GM21825 (cell line): ENCODE results near the gene KLRC2.
"Not testable (repeated sequence)": the region's sequence is repeated elsewhere in the genome, so short reads cannot be mapped to it uniquely, and the experiment has no call there.

Experiments used
- ATAC-seq: cut with Tn5 transposase; IDR thresholded peaks from one replicate; pipeline ENCODE4 v1.9.1; 2021; ENCODE audit warnings: mild to moderate bottlenecking, moderate library complexity; ENCODE audit not compliant: unreplicated experiment

The KLRC2 gene

DNA sequence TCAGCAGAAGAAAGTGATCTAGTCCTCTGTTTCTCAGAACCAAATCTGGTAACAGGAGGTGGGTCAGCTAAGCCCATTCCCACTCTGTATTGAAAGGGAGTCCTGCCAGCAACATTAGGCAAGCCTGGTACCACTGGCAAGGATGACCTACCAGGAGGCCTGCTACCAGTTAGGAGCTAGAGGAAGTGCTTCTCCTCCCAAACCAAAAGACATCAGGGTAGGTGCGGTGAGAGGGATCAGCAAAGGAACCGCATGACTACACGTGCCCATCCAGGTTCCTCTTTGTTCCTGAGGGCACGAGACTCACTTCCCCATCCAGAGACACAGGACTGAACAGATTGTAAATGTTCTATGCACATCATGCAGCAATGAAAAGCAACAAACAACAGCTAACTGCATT lies 29.1 kb downstream of the KLRC2 start:
- ATAC-seq = no peak

DNA sequence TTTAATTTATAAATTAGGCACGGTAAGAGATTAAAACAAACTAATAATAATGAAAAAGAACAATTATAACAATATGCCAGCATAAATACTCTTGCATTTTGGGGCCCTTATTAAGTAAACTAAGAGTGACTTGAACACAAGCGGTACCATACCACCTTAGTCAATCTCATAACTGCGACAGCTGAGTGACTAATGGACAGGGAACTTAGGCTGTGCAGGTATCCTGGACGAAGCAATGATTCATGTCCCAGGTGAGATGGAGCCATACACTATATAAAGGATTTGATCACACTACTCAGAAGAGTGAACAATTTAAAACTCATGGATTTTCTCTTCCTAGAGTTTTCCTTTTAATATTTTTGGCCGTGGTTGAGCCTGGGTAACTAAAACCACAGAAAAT lies 30.5 kb downstream of the KLRC2 start:
- no peak for ATAC-seq

DNA sequence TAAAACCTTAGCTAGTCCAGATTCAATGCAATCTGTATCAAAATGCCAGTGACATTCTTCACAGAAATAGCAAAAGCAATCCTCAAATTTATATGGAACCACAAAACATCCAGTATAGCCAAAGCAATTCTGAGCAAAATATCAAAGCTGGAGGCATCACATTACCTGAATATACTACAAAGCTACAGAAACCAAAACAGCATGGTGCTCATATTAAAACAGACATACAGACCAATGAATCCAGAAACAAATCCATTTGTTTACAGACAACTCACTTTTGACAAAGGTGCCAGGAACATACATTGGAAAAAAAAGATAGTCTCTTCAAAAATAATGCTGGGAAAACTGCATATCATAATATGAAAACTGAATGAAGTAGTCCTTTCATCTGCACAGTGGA lies 31.0 kb downstream of the KLRC2 start:
- ATAC-seq = no peak

DNA sequence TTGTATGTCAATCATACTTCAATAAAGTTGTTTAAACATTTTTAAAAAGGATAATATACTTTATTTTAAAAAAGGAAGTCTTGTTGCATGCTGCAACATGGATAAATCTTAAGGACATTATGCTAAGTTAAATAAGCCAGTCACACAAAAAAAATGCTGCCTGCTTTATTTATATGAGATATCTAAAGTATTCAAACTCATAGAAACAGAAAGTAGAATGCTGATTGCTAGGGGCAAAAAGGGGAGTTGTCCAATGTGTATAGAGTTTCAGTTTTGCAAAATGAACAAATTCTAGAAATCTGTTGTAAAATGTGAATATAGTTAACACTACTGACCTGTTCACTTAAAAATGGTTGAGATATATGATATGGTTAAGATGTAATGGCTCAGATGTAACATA lies 35.0 kb downstream of the KLRC2 start:
- no peak for ATAC-seq

DNA sequence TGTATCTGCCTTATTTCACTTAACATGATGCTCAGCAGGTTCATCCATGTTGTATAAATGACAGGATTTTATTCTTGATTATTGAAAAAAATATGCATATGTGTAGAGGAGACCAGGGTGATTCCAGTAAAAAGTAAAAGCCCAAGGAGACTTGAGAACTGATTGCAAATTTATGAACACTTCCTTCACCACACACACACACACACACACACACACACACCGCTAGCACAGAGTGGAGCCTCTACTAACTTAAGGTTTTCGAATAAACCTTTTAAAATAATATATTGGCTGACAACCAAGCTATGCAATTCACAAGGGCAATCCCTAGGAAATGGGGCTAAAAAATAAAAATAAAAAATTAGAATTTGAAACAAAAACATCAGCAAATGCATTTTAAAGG lies 37.6 kb downstream of the KLRC2 start:
- ATAC-seq = no peak

DNA sequence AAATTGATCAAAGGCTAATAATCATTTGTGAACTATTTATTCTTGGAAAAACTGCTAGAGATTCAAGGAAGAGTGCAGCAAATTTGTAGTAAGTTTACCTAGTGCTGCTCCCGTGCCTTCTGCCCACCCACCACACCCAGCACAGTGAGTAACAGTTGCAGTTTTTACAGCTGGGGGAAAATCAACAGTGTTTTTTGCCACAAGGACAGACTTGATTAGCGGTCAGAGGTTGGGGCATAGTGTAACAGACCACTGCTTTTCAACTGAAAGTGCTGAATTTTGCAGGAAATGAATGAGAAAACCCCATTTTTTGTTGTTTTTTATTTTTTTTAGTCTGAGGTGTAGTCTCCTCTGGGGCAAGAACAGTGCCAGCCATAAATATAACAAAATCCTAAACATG lies 38.5 kb downstream of the KLRC2 start:
- no peak for ATAC-seq

DNA sequence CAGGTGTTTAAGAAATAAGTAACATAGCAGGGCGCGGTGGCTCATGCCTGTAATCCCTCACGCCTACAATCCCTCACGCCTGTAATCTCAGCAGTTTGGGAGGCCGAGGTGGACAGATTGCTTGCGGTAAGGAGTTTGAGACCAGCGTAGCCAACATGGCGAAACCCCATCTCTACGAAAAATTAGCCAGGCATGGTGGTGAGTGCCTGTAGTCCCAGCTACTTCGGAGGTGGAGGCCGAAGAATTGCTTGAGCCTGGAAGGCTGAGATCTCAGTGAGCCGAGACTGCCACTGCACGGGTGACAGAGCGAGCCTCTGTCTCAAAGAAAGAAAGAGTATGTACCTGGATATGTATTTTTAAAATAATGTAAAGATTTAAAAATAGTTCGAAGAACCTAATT lies 39.6 kb downstream of the KLRC2 start:
- ATAC-seq = not testable (repeated sequence)

DNA sequence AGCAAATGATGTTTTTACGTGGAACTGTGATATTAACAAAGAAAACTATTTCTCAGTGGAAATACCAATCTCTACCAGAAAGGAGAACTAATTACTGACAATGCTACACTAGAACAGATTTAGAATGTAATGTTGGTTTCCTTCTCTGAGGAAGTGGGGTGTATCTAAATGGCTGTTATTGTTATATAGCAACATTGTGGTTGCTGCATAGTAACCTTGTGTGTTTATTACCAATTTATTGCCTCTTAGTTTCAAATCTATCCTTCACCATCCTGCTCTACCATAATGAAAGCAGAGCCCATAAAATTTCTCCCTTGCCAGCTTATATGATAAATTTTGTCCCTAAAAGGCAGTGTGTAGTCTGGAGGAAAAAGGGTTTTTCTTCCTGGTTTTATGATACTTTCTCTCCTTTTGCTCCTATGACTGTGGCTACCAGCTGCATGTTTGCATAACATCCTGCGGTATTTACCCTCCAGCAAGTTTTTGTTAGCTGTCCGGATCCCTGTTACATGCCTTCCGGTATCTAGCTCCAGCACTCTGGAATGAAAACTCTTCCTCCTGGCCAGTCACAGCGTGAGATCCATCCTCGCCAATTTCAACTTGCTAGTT lies 40.3 kb downstream of the KLRC2 start:
- ATAC-seq = peak; percentile 83

DNA sequence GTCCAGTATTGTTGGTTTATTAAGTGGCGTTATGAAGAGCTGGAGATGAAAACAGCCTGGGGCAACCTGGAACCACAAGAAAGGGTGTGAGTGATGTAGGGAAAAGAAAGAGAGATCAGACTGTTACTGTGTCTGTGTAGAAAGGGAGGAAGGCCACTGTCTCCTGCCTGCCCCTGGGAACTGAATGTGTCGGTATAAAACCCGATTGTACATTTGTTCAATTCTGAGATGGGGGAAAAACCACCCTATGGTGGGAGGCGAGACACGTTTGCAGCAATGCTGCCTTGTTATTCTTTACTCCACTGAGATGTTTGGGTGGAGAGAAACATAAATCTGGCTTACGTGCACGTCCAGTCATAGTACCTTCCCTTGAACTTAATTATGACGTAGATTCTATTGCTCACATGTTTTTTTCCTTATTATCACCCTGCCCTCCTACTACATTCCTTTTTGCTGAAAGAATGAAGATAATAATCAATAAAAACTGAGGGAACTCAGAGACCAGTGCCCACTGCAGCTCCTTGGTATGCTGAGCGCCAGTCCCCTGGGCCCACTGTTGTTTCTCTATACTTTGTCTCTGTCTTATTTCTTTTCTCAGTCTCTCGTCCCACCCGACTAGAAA lies 41.2 kb downstream of the KLRC2 start:
- ATAC-seq = not testable (repeated sequence)

DNA sequence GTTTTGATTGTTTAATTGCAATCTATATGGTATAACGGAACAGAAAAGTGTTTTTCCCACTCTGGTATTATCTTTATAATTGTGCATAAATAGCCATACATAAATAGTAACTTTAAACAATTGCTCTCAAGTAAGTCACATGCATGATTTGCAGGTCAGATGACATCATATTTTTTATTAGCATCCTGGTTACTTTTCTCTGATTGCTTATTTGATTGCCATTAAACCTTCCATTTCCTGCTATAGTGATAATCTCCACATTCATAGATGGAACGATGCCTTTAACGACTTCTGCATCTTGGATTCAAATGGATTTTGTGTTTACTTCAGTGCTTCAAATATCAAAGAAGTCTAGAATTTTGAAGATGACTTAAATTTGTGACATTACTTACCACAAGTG lies 42.5 kb downstream of the KLRC2 start:
- no peak for ATAC-seq

DNA sequence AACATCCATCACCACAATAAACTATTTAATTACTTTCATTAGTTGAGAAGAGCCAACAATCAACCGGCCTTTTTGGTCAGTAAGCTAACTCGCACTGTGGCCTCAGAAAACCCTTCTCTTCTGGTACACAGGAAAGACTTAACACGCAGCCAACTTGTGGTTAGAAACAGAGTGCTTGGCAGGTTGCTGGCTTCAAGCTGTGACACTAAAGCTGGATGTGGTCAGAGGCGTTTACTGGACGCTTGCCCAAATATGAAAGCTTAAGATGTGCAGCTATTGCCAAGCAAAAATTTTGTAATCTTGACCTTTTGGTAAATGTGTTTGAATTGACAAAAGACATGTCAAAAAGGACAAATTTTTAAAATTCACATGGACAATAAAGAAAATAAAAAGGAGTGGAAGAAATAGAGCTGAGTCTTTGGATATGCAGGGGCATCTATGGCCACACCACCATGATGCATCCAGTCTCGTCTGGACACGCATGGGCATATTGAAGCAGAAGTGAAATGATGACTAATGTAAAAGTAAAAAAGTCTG lies 43.3 kb downstream of the KLRC2 start:
- ATAC-seq = peak; percentile 51

DNA sequence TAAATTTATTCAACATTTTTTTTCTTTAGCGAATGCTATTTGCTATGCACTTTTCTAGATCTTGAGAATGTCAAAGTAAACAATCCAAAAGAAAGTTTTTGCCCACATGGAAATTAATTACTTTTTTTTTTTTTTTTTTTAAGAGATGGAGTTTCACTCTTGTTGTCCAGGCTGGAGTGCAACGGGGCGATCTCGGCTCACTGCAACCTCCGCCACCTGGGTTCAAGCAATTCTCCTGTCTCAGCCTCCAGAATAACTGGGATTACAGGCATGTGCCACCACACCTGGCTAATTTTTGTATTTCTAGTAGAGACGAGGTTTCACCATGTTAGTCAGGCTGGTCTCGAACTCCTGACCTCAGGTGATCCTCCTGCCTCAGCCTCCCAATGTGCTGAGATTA lies 44.8 kb downstream of the KLRC2 start:
- not testable (repeated sequence) for ATAC-seq

DNA sequence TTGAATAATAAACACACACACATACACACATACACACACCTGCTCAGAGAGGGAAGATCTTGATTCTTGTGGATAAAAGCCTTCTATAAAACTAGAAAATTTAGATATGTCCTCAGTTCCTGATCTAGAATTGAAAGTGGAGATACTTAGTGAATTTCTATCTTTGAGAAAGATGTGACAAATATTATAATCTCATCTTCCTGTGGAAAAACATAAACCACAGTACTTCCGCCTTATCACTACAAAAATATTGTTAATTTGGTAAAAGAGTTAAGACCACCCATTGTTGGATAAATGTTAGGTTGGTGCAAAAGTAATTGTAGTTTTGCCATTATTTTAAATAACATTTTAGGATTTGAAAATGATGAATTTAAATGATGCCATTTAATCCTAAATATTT lies 45.9 kb downstream of the KLRC2 start, which contains the start of gene KLRK1:
TSS of gene KLRK1 (minus strand) at position 138 of the 400 bp plus-strand sequence. CDS start 1,231 bp downstream, outside the sequence.
- ATAC-seq = no peak

DNA sequence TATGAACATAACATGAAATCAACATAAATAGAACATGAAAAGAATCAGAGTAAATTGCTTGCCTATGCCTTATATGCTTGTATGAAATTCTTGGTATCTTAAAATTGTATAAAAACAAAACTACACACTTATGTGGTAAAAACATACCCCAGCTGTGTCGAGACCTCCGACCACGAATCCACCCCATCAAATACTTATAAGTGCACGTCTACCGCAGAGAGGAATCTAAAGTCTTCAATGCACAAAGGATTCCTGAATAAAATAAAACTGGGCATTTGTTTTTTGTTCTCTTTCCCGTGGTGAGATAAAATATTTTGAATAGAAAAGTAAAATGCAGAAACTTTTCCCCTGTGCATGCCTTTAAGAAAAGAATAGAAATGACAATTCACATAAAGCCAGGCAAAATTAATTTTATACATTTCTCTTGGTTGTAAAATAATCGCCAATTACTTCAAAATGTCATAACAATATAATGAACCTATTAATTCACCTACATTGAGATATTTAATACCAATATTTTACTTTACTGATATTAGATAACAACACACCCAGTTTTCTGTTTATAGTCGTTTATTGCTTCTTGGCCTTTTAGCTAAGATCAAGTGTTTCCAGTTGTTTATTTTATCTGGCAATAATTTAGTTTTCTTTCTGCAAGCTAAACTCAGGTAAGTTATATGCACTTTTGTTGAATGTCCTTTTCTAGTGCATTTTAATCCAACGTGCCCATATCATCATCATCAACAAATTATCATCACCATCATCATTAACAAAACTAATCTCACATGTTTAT lies 47.0 kb downstream of the KLRC2 start:
- ATAC-seq = no peak

DNA sequence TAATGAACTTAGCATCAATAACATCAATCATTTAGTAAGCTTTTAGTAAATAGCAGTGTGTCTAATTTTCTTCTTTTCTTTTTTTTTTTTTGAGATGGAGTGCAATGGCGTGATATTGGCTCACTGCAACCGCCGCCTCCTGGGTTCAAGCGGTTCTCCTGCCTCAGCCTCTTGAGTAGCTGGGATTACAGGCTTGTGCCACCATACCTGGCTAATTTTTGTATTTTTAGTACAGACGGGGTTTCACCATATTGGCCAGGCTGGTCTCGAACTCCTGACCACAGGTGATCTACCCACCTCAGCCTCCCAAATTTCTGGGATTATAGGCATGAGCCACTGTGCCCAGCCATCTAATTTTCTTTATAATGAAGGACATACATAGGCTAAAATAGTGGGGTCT lies 48.3 kb downstream of the KLRC2 start:
- not testable (repeated sequence) for ATAC-seq

DNA sequence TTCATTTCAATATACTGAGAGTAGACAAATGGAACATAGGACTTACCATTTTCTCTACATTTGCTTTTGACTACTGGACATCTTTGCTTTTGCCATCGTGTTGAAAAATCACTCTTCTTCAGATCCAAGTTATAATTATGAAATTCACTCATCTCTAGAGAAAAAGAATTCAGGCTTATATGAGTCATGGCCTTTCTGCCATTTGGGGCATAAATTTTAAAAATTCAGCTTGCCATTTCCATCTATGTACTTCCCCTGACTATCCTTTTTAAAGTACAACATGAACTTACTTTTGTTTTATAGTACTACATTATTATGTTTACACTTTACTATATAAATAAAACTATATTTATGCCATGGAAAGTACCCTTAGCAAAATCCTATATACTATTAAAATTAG lies 49.0 kb downstream of the KLRC2 start:
- no peak for ATAC-seq

DNA sequence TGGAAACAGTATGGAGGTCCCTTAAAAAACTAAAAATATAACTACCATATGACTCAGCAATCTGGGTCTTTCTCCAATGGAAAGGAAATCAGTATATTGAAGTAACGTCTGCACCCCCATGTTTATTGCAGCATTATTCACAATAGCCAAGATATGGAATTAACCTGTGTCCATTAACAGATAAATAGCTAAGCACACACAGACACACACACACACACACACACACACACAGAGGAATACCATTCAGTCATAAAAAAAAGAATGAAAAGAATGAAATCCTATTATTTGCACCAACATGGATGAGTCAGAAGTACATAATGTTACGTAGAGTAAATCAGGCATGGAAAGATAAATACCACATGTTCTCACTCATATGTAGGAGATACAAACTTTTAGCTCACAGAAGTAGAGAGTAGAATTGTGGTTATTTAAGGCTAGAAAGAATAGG lies 50.6 kb downstream of the KLRC2 start:
- ATAC-seq = no peak

DNA sequence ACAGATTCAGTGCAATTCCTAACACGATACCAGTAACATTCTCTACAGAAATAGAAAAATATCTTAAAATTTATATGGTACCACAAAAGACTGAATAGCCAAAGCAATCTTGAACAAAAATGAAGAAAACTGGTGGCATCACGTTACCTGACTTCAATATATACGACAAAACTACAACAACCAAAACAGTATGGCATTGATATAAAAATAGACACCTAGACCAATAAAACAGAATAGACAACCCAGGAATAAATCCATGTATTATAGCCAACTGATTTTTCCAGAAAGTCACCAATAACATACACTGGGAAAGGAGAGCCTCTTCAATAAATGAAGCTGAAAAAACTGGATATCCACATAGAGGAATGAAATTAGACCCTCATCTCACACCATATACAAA lies 51.6 kb downstream of the KLRC2 start:
- ATAC-seq = no peak

DNA sequence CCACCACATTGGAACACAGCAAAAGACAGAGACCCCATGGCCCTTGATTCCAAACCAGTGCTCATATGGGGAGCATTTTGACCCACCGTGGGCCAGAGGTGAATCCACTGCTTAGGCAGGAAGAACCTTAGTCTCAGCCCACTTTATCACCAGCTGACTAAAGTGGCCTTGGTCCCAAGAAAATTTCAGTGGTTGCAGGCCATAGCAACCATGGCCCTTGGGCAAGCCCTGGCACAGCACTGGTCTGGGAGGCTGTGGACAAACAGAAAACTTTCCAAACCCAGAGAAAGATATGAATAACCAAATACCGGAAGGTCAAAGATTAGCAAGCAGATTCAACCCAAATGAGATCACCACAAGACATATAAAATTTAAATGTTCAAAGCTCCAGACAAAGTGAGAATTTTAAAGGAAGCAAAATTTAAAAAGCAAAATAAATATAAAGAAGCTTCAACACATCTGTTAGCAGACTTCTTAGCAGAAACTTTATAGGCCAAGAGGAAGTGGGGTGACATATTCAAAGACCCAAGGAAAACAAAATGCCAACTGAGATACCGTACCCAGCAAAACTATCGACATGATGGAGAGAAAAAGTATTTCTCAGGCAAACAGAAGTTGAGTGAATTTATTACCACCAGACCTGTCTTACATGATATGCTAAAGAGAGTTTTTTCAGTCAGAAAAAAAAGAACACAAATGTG lies 53.7 kb downstream of the KLRC2 start:
- ATAC-seq = no peak
